IPS-NIHi7 (cell line): ENCODE measurements around the gene LDB1.

Experiments
- DNase-seq: peaks from one replicate; pipeline ENCODE4 v3.0.0; 2012; ENCODE audit warnings: mixed read lengths; ENCODE audit errors: extremely low spot score

Gene LDB1

DNA sequence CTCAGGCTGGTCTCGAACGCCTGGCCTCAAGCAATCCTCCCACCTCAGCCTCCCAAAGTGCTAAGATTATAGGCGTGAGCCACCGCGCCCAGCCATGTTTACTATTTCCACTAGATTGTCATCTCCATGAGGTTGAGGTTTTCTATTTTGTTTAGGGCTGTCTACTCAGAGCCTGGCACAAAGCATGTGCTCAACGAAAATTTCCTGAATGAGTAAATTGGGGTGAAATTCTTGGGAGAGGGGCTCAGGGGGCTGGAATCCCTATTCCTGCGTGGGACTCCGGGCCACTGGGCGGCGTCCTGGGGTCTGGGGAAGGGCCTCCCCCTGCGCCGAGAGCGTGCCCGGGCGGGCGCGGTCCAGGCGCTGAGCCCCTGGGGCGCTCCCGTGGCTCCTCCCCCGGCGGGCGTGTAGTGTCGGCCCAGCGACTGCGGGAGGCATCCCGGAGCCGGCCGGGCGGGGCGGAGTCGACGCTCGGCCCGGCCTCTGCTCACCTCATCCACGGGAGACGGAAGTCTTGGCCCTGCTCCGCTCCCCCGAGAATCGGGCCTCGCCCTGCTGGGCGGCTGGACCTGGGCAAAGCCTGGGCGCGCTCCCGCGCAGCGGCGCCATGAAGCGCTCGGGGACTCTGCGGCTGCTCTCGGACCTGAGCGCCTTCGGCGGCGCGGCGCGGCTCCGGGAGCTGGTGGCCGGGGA lies 55.2 kb downstream of the LDB1 start, which contains the start of gene HPS6:
TSS of gene HPS6 (plus strand) at position 482 of the 693 bp plus-strand sequence. CDS start at position 608, 126 bp downstream.
- DNase-seq = peak; percentile 91

DNA sequence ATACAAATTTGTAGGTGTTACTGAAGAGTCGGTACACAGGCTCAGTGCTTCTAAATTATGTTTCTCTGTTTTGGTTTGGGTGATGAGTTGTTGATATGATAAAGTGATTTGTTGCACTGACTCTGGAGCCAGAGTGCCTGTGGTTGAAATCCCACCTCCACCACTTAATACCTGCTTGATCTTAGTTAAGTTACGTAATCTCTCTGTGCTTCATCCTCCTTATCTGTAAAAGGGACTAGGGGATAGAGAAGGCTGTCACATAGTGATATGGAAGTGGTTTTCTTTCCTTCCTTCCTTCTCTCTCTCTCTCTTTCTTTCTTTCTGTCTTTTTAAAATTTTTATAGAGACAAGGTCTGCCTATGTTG lies 55.7 kb downstream of the LDB1 start:
- DNase-seq = no peak

DNA sequence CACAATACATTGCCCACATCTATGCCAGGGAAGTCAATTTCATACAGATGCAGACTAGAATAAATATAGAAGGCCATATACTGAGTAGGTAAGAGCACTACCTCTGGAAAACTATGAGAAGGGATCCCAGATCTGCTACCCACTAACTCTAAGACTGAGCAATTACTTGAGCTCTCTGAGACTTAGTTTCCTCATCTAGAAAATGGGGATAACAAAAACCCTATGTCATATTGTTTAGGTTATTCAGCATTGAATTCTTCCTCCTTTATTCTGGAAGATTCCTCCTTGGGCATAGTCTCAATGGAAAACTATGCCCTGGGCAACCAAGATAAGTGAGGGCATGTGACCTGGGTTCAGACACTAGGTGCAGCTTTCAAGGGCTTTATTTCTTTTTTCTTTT lies 60.2 kb downstream of the LDB1 start:
- no peak for DNase-seq
